Kidney (tissue), 14 donors: ENCODE measurements around the gene UTP4. TPM values are rescaled to one million over a fixed set of nuclear protein-coding genes. Genes with fewer than 3 reads are reported as not detected.

ENCODE experiments used
- DNase-seq, 5 donors: peaks; one replicate each; pipeline ENCODE4 v3.0.0-alpha.2; 2013 to 2020
- FAIRE-seq: peaks from 2 replicates; lab custom pipeline; 2012; peaks lifted over from hg19 to GRCh38; lab: Jason Lieb, UNC
- H3K27ac ChIP-seq, 2 donors: one replicate each; pipeline ENCODE4 v1.7.0; 2013; ENCODE audit warnings: low read depth in 2 of 2, low read length in 2 of 2, inconsistent platforms in 1 of 2
- H3K27me3 ChIP-seq: one replicate; pipeline ENCODE4 v1.7.1; 2013; ENCODE audit warnings: low read length, inconsistent platforms; ENCODE audit not compliant: control insufficient read depth, insufficient read depth
- H3K36me3 ChIP-seq, 3 donors: one replicate each; pipeline versions ENCODE4 v1.7.0 to v1.7.1; 2013; ENCODE audit warnings: low read length in 3 of 3, control low read depth in 1 of 3, inconsistent platforms in 1 of 3; ENCODE audit not compliant: insufficient read depth in 3 of 3, control insufficient read depth in 2 of 3
- H3K4me1 ChIP-seq, 3 donors: one replicate each; pipeline versions ENCODE4 v1.7.0 to v1.7.1; 2013; ENCODE audit warnings: low read length in 3 of 3, inconsistent platforms in 1 of 3, low read depth in 1 of 3; ENCODE audit not compliant: control insufficient read depth in 2 of 3, insufficient read depth in 2 of 3
- H3K4me3 ChIP-seq, 3 donors: one replicate each; pipeline versions ENCODE4 v1.7.0 to v1.8.1; 2013; ENCODE audit warnings: low read length in 3 of 3, control low read depth in 1 of 3, inconsistent platforms in 1 of 3
- H3K9ac ChIP-seq, 3 donors: one replicate each; pipeline versions ENCODE4 v1.7.0 to v1.7.1; 2013; ENCODE audit warnings: low read length in 3 of 3, control low read depth in 1 of 3, inconsistent platforms in 1 of 3
- H3K9me3 ChIP-seq, 3 donors: one replicate each; pipeline versions ENCODE4 v1.7.0 to v1.7.1; 2013; ENCODE audit warnings: low read length in 3 of 3, control low read depth in 1 of 3, inconsistent platforms in 1 of 3; ENCODE audit not compliant: control insufficient read depth in 2 of 3, insufficient read depth in 1 of 3
- CTCF ChIP-seq: IDR thresholded peaks from 3 replicates; pipeline ENCODE4 v1.5.1; 2012; ENCODE audit warnings: mild to moderate bottlenecking, moderate library complexity, borderline replicate concordance; ENCODE audit not compliant: insufficient read depth; ENCODE audit errors: extremely low read depth
- intact Hi-C: fragments of 100-400 bp; cut with DNase I; formaldehyde crosslinking; loops from one replicate; pipeline ENCODE4 v1.11.1; 2022
- polyA plus RNA-seq: library from polyadenylated mRNA; stranded (reverse); fragments of 350-450 nt; fragmentation: Illumina TruSeq; extraction: RNeasy Lipid Tissue Mini Kit (QIAGEN cat#74804); gene quantifications from one replicate; pipeline ENCODE4 v1.2.3, GENCODE V29; 2014; ENCODE audit warnings: low read depth, low replicate concordance; ENCODE audit not compliant: insufficient read depth
- total RNA-seq: library from RNA; stranded (reverse); fragmentation: NEBNext Ultra II Directional; extraction: Animal tissue kit (Norgen Biotek cat#: 25700); gene quantifications from one replicate; pipeline ENCODE4 v1.2.1, GENCODE V29; 2021
- donor health status: control.
- donor health status: control.
- donor health status: control.
- donor health status: control.
- donor health status: control.
- donor health status: DM: yes; HTN: yes; CAD: no.
- donor health status: Normal renal cell carcinoma (clear cell type).

The UTP4 gene
- total and polyA plus RNA-seq, 2 donors from 2014 or later: 41.7 to 57.2 TPM

GRCh38 chr16:69195369-69196029 is 63.0 kb downstream of the UTP4 start:
- FAIRE-seq: no peak
- Histone ChIP-seq H3K27ac (no peak overlapping the region), H3K4me3 (no peak overlapping the region), H3K9me3 (no peaks in the 10 kb centered on the region), H3K4me1 (no peaks in the 10 kb centered on the region), H3K36me3 (no peaks in the 10 kb centered on the region), H3K27me3 (no peaks in the 10 kb centered on the region), H3K9ac (no peak overlapping the region)
- no peak for TF ChIP-seq CTCF
- no peak for DNase-seq
- intact Hi-C loops: no loop called here

GRCh38 chr16:69197573-69197972 is 65.1 kb downstream of the UTP4 start:
- H3K27ac ChIP-seq: no peak overlapping the region
- no peak for DNase-seq
- TF ChIP-seq CTCF: no peak
- no peak overlapping the region for H3K9ac ChIP-seq
- no peak overlapping the region for H3K4me3 ChIP-seq
- no peaks in the 10 kb centered on the region for H3K9me3 ChIP-seq
- no peak for FAIRE-seq
- intact Hi-C loops: no loop called here
- H3K27me3 ChIP-seq: no peaks in the 10 kb centered on the region
- H3K36me3 ChIP-seq: no peaks in the 10 kb centered on the region
- H3K4me1 ChIP-seq: no peaks in the 10 kb centered on the region

GRCh38 chr16:69199382-69199781 is 66.9 kb downstream of the UTP4 start:
- Histone ChIP-seq H3K9me3 (no peaks in the 10 kb centered on the region), H3K27ac (no peak overlapping the region), H3K4me3 (no peak overlapping the region), H3K36me3 (no peaks in the 10 kb centered on the region), H3K9ac (no peak overlapping the region), H3K27me3 (no peaks in the 10 kb centered on the region), H3K4me1 (no peaks in the 10 kb centered on the region)
- no peak for TF ChIP-seq CTCF
- intact Hi-C loops: no loop called here
- no peak for DNase-seq
- no peak for FAIRE-seq

GRCh38 chr16:69201291-69201690 is 68.8 kb downstream of the UTP4 start:
- FAIRE-seq (no peak), DNase-seq (no peak)
- no peak overlapping the region for H3K27ac ChIP-seq
- H3K4me1 ChIP-seq: no peaks in the 10 kb centered on the region
- TF ChIP-seq CTCF: no peak
- no peak overlapping the region for H3K9ac ChIP-seq
- intact Hi-C loops: no loop called here
- no peak overlapping the region for H3K4me3 ChIP-seq
- no peaks in the 10 kb centered on the region for H3K9me3 ChIP-seq
- H3K27me3 ChIP-seq: no peaks in the 10 kb centered on the region
- no peaks in the 10 kb centered on the region for H3K36me3 ChIP-seq
